ENCODE data around the gene OPN1SW.

Gene OPN1SW

DNA sequence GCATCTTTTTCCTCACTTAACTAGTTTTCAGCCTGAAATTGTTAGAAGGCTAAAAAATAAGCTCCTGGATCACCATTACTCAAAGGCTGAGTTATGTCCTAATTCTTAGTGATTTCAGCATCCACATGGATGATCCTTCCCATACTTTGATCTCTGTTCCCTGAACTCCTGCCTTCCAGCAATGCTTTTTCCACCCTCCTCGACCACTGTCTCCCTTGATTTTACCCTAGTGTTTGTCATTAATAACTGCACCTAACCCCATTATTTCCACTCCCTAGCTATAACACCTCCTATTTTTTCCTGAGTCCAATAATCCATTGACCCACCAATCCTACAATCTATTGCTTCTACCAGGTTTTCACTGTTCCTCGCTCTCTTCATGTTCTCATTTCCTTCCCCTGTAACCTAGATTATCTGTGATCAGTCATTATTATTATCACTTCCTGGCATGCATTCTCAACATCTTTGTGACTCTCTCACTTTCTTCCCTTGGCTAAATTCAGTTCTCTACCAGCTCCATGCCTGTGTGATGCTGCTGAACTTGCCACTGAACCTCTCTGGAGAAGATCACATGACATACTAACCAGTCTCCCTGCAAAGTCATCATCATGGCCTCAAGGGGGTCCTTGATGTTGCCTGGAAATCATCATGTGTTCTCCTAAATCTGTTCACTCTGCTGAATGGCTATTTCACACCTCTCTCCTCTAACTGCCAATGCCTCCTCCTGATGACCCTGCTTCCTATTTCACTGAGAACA lies 42.9 kb downstream of the OPN1SW start:
- ATAC-seq (no peak), DNase-seq (no peak)

DNA sequence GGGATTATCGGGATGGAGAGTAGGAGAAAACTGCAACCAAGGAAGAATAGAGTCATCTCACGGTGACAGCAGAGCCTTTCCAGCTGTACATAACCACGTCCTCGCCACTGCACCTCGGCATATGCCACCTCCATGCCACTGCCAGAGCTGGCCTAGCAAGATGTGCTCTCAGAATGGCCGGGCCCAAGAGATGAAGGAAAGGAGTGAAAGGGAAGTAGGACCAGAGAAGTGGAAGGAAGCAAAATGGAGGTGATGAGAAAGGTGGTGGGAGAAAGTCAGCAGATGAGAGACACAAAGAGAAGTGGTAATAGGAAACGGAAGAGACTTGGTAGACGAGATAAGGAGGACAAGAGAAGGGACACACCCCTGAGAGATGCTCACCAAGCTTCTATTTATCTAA lies 44.4 kb downstream of the OPN1SW start:
- DNase-seq (no peak), ATAC-seq (no peak)

DNA sequence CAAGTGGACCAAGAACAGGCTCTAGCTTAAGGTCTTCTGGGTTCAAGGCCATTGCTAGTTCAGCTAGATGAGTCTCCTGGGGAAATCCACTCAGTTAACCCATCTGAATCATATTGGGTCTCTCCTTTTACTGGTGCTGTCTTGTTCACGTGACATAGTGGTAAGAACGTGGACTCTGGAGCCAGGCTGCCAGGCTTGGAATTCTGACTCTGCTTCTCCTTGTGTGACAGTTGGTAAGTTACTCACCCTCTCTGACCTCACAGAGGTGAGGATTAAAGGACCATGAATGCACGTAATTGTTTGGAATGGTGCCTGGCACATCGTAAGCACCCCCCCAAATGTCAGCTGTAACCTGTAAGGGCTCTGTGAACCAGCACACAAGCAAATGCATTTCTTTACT lies 46.1 kb downstream of the OPN1SW start:
- ATAC-seq, result no peak
- no peak for DNase-seq

DNA sequence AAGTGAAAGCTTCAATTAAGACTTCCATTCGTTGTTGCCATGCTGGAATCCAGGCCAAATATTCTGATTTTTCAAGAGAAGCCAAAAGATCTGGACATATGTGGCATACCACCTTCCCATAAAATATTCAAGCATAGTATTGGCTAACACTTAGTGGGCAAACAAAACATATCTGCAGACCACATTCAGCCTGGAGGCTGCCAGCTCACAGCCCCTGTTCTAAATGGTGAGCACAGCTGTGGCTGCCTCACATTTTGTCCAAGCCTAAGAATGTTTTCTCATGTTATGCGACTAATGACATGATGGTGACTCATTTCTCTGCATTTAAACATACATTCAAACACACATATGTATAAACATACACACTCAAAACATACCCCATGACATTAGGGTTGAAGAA lies 47.0 kb downstream of the OPN1SW start:
- DNase-seq (no peak), ATAC-seq (no peak)

DNA sequence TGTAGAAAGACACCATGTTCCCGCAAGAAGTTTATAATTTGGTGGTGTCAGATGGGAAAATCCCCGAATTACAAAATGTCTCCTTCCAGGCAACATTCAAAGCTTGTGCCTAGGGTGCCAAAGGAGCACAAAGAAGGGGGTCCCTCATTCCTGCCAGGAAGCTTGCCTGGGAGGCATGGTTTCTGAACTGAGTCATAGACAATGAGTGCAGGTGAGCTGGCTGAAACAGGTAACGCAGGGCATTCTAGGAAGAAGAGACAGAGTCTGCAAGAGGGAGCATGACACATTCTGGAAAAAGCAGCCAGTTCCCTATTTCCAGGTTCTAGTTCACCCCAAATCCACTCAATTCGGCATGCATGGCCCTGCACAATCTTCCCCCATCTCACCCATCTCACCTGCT lies 48.4 kb downstream of the OPN1SW start:
- no peak for DNase-seq
- ATAC-seq, result no peak

- ATAC-seq (no peak), DNase-seq (no peak)
Observed at GRCh38 chr7:128726737-128727072, 48.9 kb downstream of the OPN1SW start.

DNA sequence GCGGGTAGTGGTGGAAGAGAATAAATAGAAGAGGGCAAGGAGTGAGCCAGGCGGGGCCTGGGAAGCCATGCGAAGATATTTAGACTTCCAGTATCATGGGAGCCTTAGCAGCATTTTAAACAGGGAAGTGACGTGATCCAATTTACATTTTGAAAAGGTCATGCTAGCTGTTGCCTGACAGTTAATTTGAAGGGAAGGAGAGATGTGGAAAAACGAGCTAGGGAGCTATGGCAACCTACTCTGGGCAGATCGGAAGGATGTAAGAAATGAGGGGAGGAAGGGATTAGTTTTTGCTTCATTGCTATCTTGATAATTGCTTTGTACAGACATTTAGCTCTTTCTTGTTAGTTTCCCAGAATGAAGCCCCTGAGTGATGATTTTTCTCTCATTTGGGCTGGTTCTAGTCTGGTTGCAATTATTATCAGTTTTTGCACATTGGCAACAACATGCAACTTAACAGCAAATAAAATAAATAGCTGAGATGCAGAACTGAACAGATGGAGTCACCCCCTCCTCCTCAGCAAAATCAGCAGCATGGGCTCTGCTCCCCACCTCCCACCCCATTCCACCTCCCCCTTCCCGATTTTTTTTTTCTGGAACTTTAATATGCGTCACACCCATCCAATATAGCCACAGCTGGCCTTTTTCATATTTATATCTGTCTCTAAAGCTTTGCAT lies 49.4 kb downstream of the OPN1SW start:
- DNase-seq (no peak), ATAC-seq (no peak)

- DNase-seq (no peak), ATAC-seq (no peak)
Observed at GRCh38 chr7:128725531-128725930, 50.1 kb downstream of the OPN1SW start.

GRCh38 chr7:128724743-128725142 lies 50.9 kb downstream of the OPN1SW start:
- DNase-seq, result no peak
- no peak for ATAC-seq
